ENCODE measurements around the gene CLTC. TPM values are rescaled to one million over a fixed set of nuclear protein-coding genes. Genes with fewer than 3 reads are reported as not detected.

The CLTC gene
- total RNA-seq, 1 donor from 2014 or later = 273 TPM

DNA sequence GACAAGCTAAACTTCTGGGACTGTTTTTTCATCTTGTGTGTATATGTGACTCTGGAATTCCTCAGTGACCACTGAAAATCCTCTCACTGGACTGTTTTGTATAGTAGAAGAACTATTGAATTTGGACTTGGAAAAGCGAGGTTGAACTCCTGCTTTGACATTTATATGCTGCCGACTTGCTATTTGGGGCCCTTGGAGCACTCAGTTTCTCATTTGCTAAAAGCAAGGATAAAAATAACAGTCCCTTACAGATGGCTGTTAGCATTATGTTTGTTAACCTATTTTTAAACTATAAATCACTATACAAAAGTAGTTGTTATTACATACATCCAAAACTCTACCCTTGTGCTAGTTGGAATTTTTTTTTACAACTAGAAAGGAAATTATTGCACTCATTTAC lies 96.7 kb downstream of the CLTC start:
- Mint-ChIP-seq H3K4me1 (ENCODE audit: unreplicated experiment) (peaks cover 2% of the 10 kb centered on the region), H3K27me3 (ENCODE audit: unreplicated experiment) (peaks cover 1% of the 10 kb centered on the region), H3K9me3 (ENCODE audit: unreplicated experiment) (no peaks in the 10 kb centered on the region), H3K4me3 (ENCODE audit: unreplicated experiment) (no peak overlapping the region), H3K36me3 (ENCODE audit: low read depth, unreplicated experiment) (no peaks in the 10 kb centered on the region), H3K27ac (ENCODE audit: unreplicated experiment) (no peak overlapping the region)
- no peak for DNase-seq (ENCODE audit: low spot score)
- TF ChIP-seq, protein P1, sequence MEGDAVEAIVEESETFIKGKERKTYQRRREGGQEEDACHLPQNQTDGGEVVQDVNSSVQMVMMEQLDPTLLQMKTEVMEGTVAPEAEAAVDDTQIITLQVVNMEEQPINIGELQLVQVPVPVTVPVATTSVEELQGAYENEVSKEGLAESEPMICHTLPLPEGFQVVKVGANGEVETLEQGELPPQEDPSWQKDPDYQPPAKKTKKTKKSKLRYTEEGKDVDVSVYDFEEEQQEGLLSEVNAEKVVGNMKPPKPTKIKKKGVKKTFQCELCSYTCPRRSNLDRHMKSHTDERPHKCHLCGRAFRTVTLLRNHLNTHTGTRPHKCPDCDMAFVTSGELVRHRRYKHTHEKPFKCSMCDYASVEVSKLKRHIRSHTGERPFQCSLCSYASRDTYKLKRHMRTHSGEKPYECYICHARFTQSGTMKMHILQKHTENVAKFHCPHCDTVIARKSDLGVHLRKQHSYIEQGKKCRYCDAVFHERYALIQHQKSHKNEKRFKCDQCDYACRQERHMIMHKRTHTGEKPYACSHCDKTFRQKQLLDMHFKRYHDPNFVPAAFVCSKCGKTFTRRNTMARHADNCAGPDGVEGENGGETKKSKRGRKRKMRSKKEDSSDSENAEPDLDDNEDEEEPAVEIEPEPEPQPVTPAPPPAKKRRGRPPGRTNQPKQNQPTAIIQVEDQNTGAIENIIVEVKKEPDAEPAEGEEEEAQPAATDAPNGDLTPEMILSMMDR (IDR thresholded peaks at IDR 0.05; ENCODE audit: unreplicated experiment) = no peak

DNA sequence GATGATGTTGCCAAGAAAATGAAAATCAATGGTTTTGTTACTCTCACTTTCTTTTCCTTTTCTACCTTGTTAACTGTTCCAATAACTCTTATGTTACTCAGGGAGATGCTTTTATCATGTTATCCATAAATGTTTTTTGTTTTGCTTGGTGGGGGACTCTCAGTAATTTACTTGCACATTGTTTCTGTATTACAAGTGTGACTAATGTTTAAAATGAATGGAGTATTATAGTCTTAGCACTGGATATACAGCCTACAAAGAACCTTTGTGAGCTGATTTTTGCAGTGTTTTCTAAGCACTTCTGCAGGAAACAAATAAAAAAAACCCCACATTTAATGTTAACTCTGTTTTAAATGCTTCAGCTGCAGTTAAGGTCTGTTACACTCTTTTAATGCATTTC lies 99.8 kb downstream of the CLTC start:
- no peaks in the 10 kb centered on the region for H3K9me3 Mint-ChIP-seq (ENCODE audit: unreplicated experiment)
- H3K4me1 Mint-ChIP-seq (ENCODE audit: unreplicated experiment) = no peaks in the 10 kb centered on the region
- H3K27ac Mint-ChIP-seq (ENCODE audit: unreplicated experiment) = no peak overlapping the region
- H3K4me3 Mint-ChIP-seq (ENCODE audit: unreplicated experiment) = no peak overlapping the region
- no peaks in the 10 kb centered on the region for H3K27me3 Mint-ChIP-seq (ENCODE audit: unreplicated experiment)
- no peaks in the 10 kb centered on the region for H3K36me3 Mint-ChIP-seq (ENCODE audit: low read depth, unreplicated experiment)
- TF ChIP-seq, protein P1 (IDR thresholded peaks at IDR 0.05; ENCODE audit: unreplicated experiment) = no peak
- no peak for DNase-seq (ENCODE audit: low spot score)

DNA sequence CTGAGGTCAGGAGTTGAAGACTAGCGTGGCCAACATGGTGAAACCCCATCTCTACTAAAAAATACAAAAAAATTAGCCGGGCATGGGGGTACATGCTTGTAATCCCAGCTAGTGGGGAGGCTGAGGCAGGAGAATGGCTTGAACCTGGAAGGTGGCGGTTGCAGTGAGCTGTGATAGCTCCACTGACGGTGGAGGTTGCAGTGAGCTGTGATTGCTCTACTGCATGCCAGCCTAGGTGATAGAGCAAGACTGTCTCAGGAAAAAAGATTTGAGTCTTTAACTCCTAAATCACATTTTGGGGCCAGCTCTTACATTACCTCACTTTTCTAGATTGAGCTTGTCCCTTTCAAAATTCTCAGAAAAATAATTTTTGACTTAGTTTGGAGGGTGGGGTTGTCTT lies 102.9 kb downstream of the CLTC start:
- H3K4me1 Mint-ChIP-seq (ENCODE audit: unreplicated experiment) = peaks cover 2% of the 10 kb centered on the region
- no peaks in the 10 kb centered on the region for H3K36me3 Mint-ChIP-seq (ENCODE audit: low read depth, unreplicated experiment)
- H3K9me3 Mint-ChIP-seq (ENCODE audit: unreplicated experiment) = no peaks in the 10 kb centered on the region
- TF ChIP-seq, protein P1 (IDR thresholded peaks at IDR 0.05; ENCODE audit: unreplicated experiment) = no peak
- DNase-seq (ENCODE audit: low spot score) = no peak
- no peak overlapping the region for H3K27ac Mint-ChIP-seq (ENCODE audit: unreplicated experiment)
- H3K4me3 Mint-ChIP-seq (ENCODE audit: unreplicated experiment) = no peak overlapping the region
- no peaks in the 10 kb centered on the region for H3K27me3 Mint-ChIP-seq (ENCODE audit: unreplicated experiment)

DNA sequence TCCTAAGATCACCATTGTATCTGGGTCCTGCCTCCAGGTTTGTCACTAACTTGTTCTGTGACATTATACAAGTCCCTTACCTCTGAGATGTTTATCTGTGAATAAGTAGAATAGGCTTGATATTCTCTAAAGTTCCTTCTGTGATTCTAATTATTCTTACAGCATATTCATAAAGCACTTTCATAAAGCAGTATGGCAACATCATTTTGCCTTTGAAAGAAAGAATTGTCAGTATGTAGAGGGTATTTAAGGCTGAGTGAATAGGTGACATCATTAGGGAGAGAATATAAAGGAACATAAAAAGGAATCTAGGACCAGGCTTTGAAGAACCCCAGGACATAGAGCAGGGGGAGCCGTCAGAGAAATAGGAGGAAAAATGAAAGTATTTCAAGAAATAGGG lies 103.3 kb downstream of the CLTC start:
- no peaks in the 10 kb centered on the region for H3K9me3 Mint-ChIP-seq (ENCODE audit: unreplicated experiment)
- H3K27ac Mint-ChIP-seq (ENCODE audit: unreplicated experiment) = no peak overlapping the region
- DNase-seq (ENCODE audit: low spot score) = no peak
- no peak overlapping the region for H3K4me3 Mint-ChIP-seq (ENCODE audit: unreplicated experiment)
- H3K4me1 Mint-ChIP-seq (ENCODE audit: unreplicated experiment) = peaks cover 2% of the 10 kb centered on the region
- TF ChIP-seq, protein P1 (IDR thresholded peaks at IDR 0.05; ENCODE audit: unreplicated experiment) = no peak
- H3K27me3 Mint-ChIP-seq (ENCODE audit: unreplicated experiment) = no peaks in the 10 kb centered on the region
- H3K36me3 Mint-ChIP-seq (ENCODE audit: low read depth, unreplicated experiment) = no peaks in the 10 kb centered on the region

DNA sequence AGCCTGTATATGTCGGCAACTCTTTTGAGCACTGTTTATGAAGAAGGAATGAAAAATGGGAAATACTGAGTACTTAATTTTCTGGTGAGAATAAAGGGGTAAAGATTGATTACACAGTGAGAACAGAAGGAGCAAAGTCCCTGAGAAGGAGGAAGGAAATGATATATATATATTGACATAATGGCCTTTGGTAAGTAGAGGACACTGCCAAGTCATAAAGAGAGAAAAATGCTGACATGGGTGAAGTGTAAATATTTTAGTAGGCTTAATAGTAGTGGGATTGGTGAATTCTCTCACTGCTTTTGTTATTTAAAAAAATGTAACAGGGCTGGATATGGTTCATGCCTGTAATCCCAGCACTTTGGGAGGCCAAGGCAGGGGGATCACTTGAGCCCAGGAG lies 103.9 kb downstream of the CLTC start:
- Mint-ChIP-seq H3K36me3 (ENCODE audit: low read depth, unreplicated experiment) (no peaks in the 10 kb centered on the region), H3K27me3 (ENCODE audit: unreplicated experiment) (no peaks in the 10 kb centered on the region), H3K9me3 (ENCODE audit: unreplicated experiment) (no peaks in the 10 kb centered on the region), H3K27ac (ENCODE audit: unreplicated experiment) (no peak overlapping the region), H3K4me3 (ENCODE audit: unreplicated experiment) (no peak overlapping the region), H3K4me1 (ENCODE audit: unreplicated experiment) (peaks cover 2% of the 10 kb centered on the region)
- DNase-seq (ENCODE audit: low spot score) = no peak
- TF ChIP-seq, protein P1 (IDR thresholded peaks at IDR 0.05; ENCODE audit: unreplicated experiment) = no peak
